Small intestine (tissue), 7 donors: Measurements from ENCODE around the gene SMYD3. TPM values are rescaled to one million over a fixed set of nuclear protein-coding genes. Genes with fewer than 3 reads are reported as not detected.

ENCODE experiments used
- DNase-seq, 2 donors: peaks; one replicate each; pipeline versions ENCODE4 v3.0.0 to v3.0.0-alpha.2; 2013
- FAIRE-seq: peaks from 2 replicates; lab custom pipeline; 2012; peaks lifted over from hg19 to GRCh38; lab: Jason Lieb, UNC
- H3K27ac ChIP-seq, 3 donors: one replicate each; pipeline ENCODE4 v1.5.1; 2013; ENCODE audit warnings: low read length in 2 of 3, mild to moderate bottlenecking in 2 of 3, control low read depth in 1 of 3, inconsistent platforms in 1 of 3, low read depth in 1 of 3, moderate library complexity in 1 of 3
- H3K27me3 ChIP-seq, 3 donors: one replicate each; pipeline ENCODE4 v1.6.1; 2013; ENCODE audit warnings: low read length in 3 of 3, inconsistent platforms in 1 of 3; ENCODE audit not compliant: control insufficient read depth in 3 of 3, insufficient read depth in 3 of 3
- H3K36me3 ChIP-seq, 3 donors: one replicate each; pipeline ENCODE4 v1.6.1; 2013; ENCODE audit warnings: low read length in 3 of 3, inconsistent platforms in 1 of 3, low read depth in 1 of 3, mild to moderate bottlenecking in 1 of 3, moderate library complexity in 1 of 3; ENCODE audit not compliant: control insufficient read depth in 3 of 3, insufficient read depth in 2 of 3
- H3K4me1 ChIP-seq, 3 donors: one replicate each; pipeline ENCODE4 v1.6.1; 2013; ENCODE audit warnings: low read length in 2 of 3, inconsistent platforms in 1 of 3, low read depth in 1 of 3, mild to moderate bottlenecking in 1 of 3, moderate library complexity in 1 of 3; ENCODE audit not compliant: control insufficient read depth in 3 of 3, insufficient read depth in 2 of 3
- H3K4me3 ChIP-seq, 3 donors: one replicate each; pipeline ENCODE4 v1.5.1; 2013; ENCODE audit warnings: low read length in 3 of 3, control low read depth in 1 of 3, inconsistent platforms in 1 of 3, low read depth in 1 of 3, mild to moderate bottlenecking in 1 of 3, moderate library complexity in 1 of 3
- H3K9me3 ChIP-seq, 2 donors: one replicate each; pipeline ENCODE4 v1.6.1; 2013; ENCODE audit warnings: low read depth in 1 of 2, low read length in 1 of 2; ENCODE audit not compliant: control insufficient read depth in 2 of 2, insufficient read depth in 1 of 2
- WGBS, 3 donors: extraction: QIAGEN DNeasy Blood & Tissue Kit; methylation state at CpG; one replicate each; pipeline ENCODE4 v1.1.7; 2013; 5-methylcytosine and 5-hydroxymethylcytosine counted together
- polyA plus RNA-seq, 4 donors: library from polyadenylated mRNA; stranded (reverse) in 3 of 4; unstranded in 1 of 4; fragments of 200-250 nt in 3 of 4; fragments of 120-200 nt in 1 of 4; gene quantifications; one replicate each; pipeline versions ENCODE4 v1.2.1 to v1.2.3, GENCODE V29; 2013
- donor health status: healthy with polysubstance abuse.
- donor health status: control.
- donor health status: control.
- donor health status: Bipolar disorder and iron deficiency.
- donor health status: healthy.

The SMYD3 gene
- polyA plus RNA-seq, 4 donors: 5.4 to 10.1 (median 8.5) TPM

GRCh38 chr1:246267896-246268295, 239.2 kb downstream of the SMYD3 start:
- no peak for FAIRE-seq
- Histone ChIP-seq H3K4me1 (peaks cover 0 to 9% (median 0%) of the 10 kb centered on the region in 3 donors), H3K27ac (peak overlapping the region in 1 of 3 donors; percentile 21), H3K36me3 (no peaks in the 10 kb centered on the region), H3K4me3 (no peak overlapping the region), H3K27me3 (no peaks in the 10 kb centered on the region), H3K9me3 (peaks cover 0 to 3% of the 10 kb centered on the region in 2 donors)
- peak in 1 of 2 donors; percentile 56 for DNase-seq
- WGBS, 3 donors: 30 to 63% (median 47%) methylated on average over 5 of the region's 5 CpGs

GRCh38 chr1:246267426-246267825, 239.7 kb downstream of the SMYD3 start:
- H3K36me3 ChIP-seq: no peaks in the 10 kb centered on the region
- no peak for DNase-seq
- WGBS, 3 donors: 77 to 90% (median 83%) methylated on average over 3 of the region's 3 CpGs
- H3K27me3 ChIP-seq: no peaks in the 10 kb centered on the region
- H3K4me1 ChIP-seq: peaks cover 0 to 9% (median 0%) of the 10 kb centered on the region in 3 donors
- H3K4me3 ChIP-seq: no peak overlapping the region
- no peak for FAIRE-seq
- H3K27ac ChIP-seq: no peak overlapping the region
- H3K9me3 ChIP-seq: peaks cover 0 to 3% of the 10 kb centered on the region in 2 donors

DNA sequence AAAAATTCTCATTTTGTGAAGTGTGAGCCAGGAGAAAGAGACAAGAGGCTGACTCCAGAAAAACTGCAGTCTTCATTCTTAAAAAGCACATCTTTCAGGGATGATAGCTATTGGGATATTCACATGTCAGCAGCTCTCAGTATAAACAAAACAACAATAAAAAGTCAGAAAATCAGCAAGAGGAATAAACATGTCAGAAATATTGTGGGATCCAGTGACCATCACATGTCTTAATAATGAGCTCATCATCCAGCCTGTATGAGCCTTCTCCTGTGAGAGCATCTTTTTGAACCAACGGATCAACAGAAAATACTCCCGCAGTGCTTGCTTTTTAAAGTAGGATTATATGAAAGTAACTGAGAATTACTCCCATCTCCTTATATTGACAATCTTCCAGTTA, 241.6 kb downstream of the SMYD3 start:
- Histone ChIP-seq H3K27me3 (no peaks in the 10 kb centered on the region), H3K27ac (no peak overlapping the region), H3K4me1 (peaks cover 0 to 9% (median 0%) of the 10 kb centered on the region in 3 donors), H3K4me3 (no peak overlapping the region), H3K9me3 (peaks cover 0 to 3% of the 10 kb centered on the region in 2 donors), H3K36me3 (no peaks in the 10 kb centered on the region)
- DNase-seq (no peak), FAIRE-seq (no peak)
- WGBS, 3 donors: 95 to 97% (median 95%) methylated on average over 2 of the region's 2 CpGs

DNA sequence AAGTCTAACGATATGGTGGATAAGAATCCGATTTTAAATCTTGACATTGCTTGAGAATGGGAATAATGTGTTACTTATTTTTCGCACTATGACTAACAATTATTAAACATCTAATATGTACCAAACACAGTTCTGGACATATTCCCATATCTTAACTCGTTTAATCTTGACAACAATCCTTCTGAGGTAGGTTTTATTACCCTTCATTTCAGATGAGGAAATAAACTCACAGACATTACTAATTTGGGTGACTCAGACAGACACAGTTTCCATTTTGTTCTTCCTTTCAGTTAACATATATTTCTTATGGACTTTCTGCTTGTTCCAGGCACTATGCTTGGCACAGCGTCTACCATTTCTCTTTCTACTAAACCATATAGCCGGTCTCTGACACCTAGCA, 244.8 kb downstream of the SMYD3 start:
- WGBS, 3 donors: 60 to 76% (median 76%) methylated on average over 6 of the region's 6 CpGs
- no peak overlapping the region for H3K4me3 ChIP-seq
- H3K36me3 ChIP-seq: no peaks in the 10 kb centered on the region
- no peaks in the 10 kb centered on the region for H3K4me1 ChIP-seq
- H3K9me3 ChIP-seq: peaks cover 3 to 17% of the 10 kb centered on the region in 2 donors
- DNase-seq (peak in 1 of 2 donors; percentile 42), FAIRE-seq (peak; percentile 36)
- no peaks in the 10 kb centered on the region for H3K27me3 ChIP-seq
- no peak overlapping the region for H3K27ac ChIP-seq

DNA sequence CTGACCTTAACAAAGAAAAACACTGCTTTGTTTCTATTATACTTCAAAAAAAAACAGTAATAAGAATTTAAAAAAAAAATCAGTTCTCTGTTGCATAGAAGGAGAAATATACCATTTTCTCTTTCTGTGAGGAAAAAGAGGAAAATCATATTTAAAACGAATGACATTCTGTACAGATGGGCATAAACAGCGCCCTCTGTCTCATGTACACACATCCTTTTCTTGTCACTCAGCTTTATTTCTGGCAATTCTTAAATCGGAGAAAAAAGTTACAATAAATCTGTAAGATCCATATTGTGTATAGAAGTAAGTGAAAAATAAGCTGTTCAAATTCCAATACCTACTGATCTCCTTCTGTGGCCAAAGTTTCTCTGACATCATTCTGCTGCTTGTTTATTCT, 245.4 kb downstream of the SMYD3 start:
- DNase-seq: no peak
- H3K9me3 ChIP-seq: peaks cover 3 to 17% of the 10 kb centered on the region in 2 donors
- no peaks in the 10 kb centered on the region for H3K36me3 ChIP-seq
- no peak overlapping the region for H3K27ac ChIP-seq
- FAIRE-seq: no peak
- 86 to 94% (median 92%) methylated on average over 3 of the region's 3 CpGs for WGBS, 3 donors
- H3K4me1 ChIP-seq: no peaks in the 10 kb centered on the region
- H3K27me3 ChIP-seq: no peaks in the 10 kb centered on the region
- no peak overlapping the region for H3K4me3 ChIP-seq

GRCh38 chr1:246258250-246258649, 248.8 kb downstream of the SMYD3 start:
- no peaks in the 10 kb centered on the region for H3K27me3 ChIP-seq
- no peaks in the 10 kb centered on the region for H3K4me1 ChIP-seq
- FAIRE-seq (no peak), DNase-seq (no peak)
- 99 to 100% (median 99%) methylated on average over 4 of the region's 4 CpGs for WGBS, 3 donors
- no peak overlapping the region for H3K27ac ChIP-seq
- no peak overlapping the region for H3K4me3 ChIP-seq
- H3K36me3 ChIP-seq: no peaks in the 10 kb centered on the region
- H3K9me3 ChIP-seq: peaks cover 3 to 17% of the 10 kb centered on the region in 2 donors

- FAIRE-seq (no peak), DNase-seq (no peak)
- H3K27ac ChIP-seq: no peak overlapping the region
- H3K27me3 ChIP-seq: no peaks in the 10 kb centered on the region
- no peaks in the 10 kb centered on the region for H3K36me3 ChIP-seq
- peaks cover 3 to 17% of the 10 kb centered on the region in 2 donors for H3K9me3 ChIP-seq
- no peak overlapping the region for H3K4me3 ChIP-seq
- WGBS, 3 donors: 54 to 88% (median 75%) methylated on average over 2 of the region's 2 CpGs
- H3K4me1 ChIP-seq: no peaks in the 10 kb centered on the region
These were observed 251.3 kb downstream of the SMYD3 start for GRCh38 chr1:246255773-246256172.

- no peak overlapping the region for H3K4me3 ChIP-seq
- no peak for DNase-seq
- H3K27ac ChIP-seq: no peak overlapping the region
- peaks cover 3 to 13% of the 10 kb centered on the region in 2 donors for H3K9me3 ChIP-seq
- no peak for FAIRE-seq
- H3K27me3 ChIP-seq: no peaks in the 10 kb centered on the region
- 62 to 83% (median 67%) methylated on average over 2 of the region's 2 CpGs for WGBS, 3 donors
- H3K4me1 ChIP-seq: no peaks in the 10 kb centered on the region
- H3K36me3 ChIP-seq: no peaks in the 10 kb centered on the region
These were observed 252.2 kb downstream of the SMYD3 start for GRCh38 chr1:246254854-246255253.

- H3K27me3 ChIP-seq: no peaks in the 10 kb centered on the region
- WGBS, 3 donors: 92 to 100% (median 95%) methylated on average over 1 of the region's 1 CpG
- no peak overlapping the region for H3K4me3 ChIP-seq
- H3K36me3 ChIP-seq: no peaks in the 10 kb centered on the region
- DNase-seq: no peak
- H3K27ac ChIP-seq: no peak overlapping the region
- FAIRE-seq: peak; percentile 19
- no peaks in the 10 kb centered on the region for H3K9me3 ChIP-seq
- H3K4me1 ChIP-seq: peaks cover 0 to 4% (median 3%) of the 10 kb centered on the region in 3 donors
These were observed 260.6 kb downstream of the SMYD3 start for GRCh38 chr1:246246430-246246829.
